Cerebellar nuclear complex (tissue), 1 donor: ENCODE results near the gene GJB3.
"Not testable (repeated sequence)": the region's sequence is repeated elsewhere in the genome, so short reads cannot be mapped to it uniquely, and the experiment has no call there.

ENCODE experiments used
- DNase-seq, 2 experiments: peaks; one replicate each; lab custom pipeline; 2025; lab: John Stamatoyannopoulos, UW

The GJB3 gene

GRCh38 chr1:34761176-34761761, 19.7 kb upstream of the GJB3 start:
- no peak for DNase-seq

- no peak for DNase-seq
Measured at GRCh38 chr1:34761776-34762307, 19.2 kb upstream of the GJB3 start.

GRCh38 chr1:34762474-34763141, 18.4 kb upstream of the GJB3 start:
- no peak for DNase-seq

GRCh38 chr1:34763142-34763781, 17.8 kb upstream of the GJB3 start:
- DNase-seq = no peak

- DNase-seq = no peak
Measured at GRCh38 chr1:34768856-34769255, 12.2 kb upstream of the GJB3 start.

GRCh38 chr1:34770891-34771504, 10.0 kb upstream of the GJB3 start:
- no peak for DNase-seq

GRCh38 chr1:34771573-34772371, 9.2 kb upstream of the GJB3 start:
- no peak for DNase-seq

- DNase-seq = not testable (repeated sequence)
Measured at GRCh38 chr1:34773114-34773513, 7.9 kb upstream of the GJB3 start.

GRCh38 chr1:34774957-34775356, 6.1 kb upstream of the GJB3 start:
- DNase-seq = no peak

- no peak for DNase-seq
Measured at GRCh38 chr1:34776911-34777310, 4.1 kb upstream of the GJB3 start.

- DNase-seq = no peak
Measured at GRCh38 chr1:34777519-34778321, 3.3 kb upstream of the GJB3 start.

- DNase-seq = no peak
Measured at GRCh38 chr1:34778381-34778780, 2.6 kb upstream of the GJB3 start.

GRCh38 chr1:34779005-34779404, 2.0 kb upstream of the GJB3 start:
- no peak for DNase-seq

- DNase-seq = no peak
Measured at GRCh38 chr1:34779526-34779925, 1.5 kb upstream of the GJB3 start.

- no peak for DNase-seq
Measured at GRCh38 chr1:34779962-34780361, 1.1 kb upstream of the GJB3 start.

- DNase-seq = no peak
Measured at GRCh38 chr1:34780528-34780927, 486 bp upstream of the GJB3 start.

GRCh38 chr1:34781844-34782391, 904 bp downstream of the GJB3 start:
- no peak for DNase-seq

- no peak for DNase-seq
Measured at GRCh38 chr1:34784751-34785221, 3.8 kb downstream of the GJB3 start.

GRCh38 chr1:34785231-34785874, 4.3 kb downstream of the GJB3 start:
- DNase-seq = no peak

GRCh38 chr1:34785875-34786470, 5.0 kb downstream of the GJB3 start:
- DNase-seq = no peak
